Liver (tissue), 9 donors: ENCODE measurements around the gene KIAA1755. TPM values are rescaled to one million over a fixed set of nuclear protein-coding genes. Genes with fewer than 3 reads are reported as not detected.
A peak's percentile ranks its signal among the peaks of the same experiment; 100 is the strongest.

Source experiments
- DNase-seq: peaks from one replicate; pipeline ENCODE4 v3.0.0-alpha.2; 2017; ENCODE audit warnings: low spot score
- H3K27ac ChIP-seq, 2 donors: one replicate each; pipeline ENCODE4 v1.7.0; 2013; ENCODE audit warnings: inconsistent platforms in 2 of 2, low read length in 2 of 2, control low read depth in 1 of 2, low read depth in 1 of 2, mild to moderate bottlenecking in 1 of 2
- H3K27me3 ChIP-seq, 4 donors: one replicate each; pipeline versions ENCODE4 v1.6.1 to v1.7.0; 2013; ENCODE audit warnings: low read length in 3 of 4, inconsistent platforms in 1 of 4, mild to moderate bottlenecking in 1 of 4, moderate library complexity in 1 of 4; ENCODE audit not compliant: control insufficient read depth in 4 of 4, insufficient read depth in 4 of 4
- H3K36me3 ChIP-seq, 4 donors: one replicate each; pipeline versions ENCODE4 v1.6.1 to v1.7.0; 2013; ENCODE audit warnings: low read length in 3 of 4, mild to moderate bottlenecking in 3 of 4, low read depth in 1 of 4, moderate library complexity in 1 of 4; ENCODE audit not compliant: control insufficient read depth in 4 of 4, insufficient read depth in 3 of 4
- H3K4me1 ChIP-seq, 4 donors: one replicate each; pipeline versions ENCODE4 v1.6.1 to v1.7.0; 2013; ENCODE audit warnings: low read length in 3 of 4, mild to moderate bottlenecking in 3 of 4, moderate library complexity in 1 of 4; ENCODE audit not compliant: control insufficient read depth in 4 of 4, insufficient read depth in 4 of 4
- H3K4me3 ChIP-seq, 3 donors: one replicate each; pipeline versions ENCODE4 v1.6.1 to v1.7.0; 2013; ENCODE audit warnings: low read length in 3 of 3, control low read depth in 1 of 3, low read depth in 1 of 3, mild to moderate bottlenecking in 1 of 3
- H3K9ac ChIP-seq, 2 donors: one replicate each; pipeline ENCODE4 v1.7.0; 2013; ENCODE audit warnings: low read length in 2 of 2, mild to moderate bottlenecking in 2 of 2, moderate library complexity in 2 of 2, control low read depth in 1 of 2, low read depth in 1 of 2
- H3K9me3 ChIP-seq, 4 donors: one replicate each; pipeline versions ENCODE4 v1.6.1 to v1.7.0; 2013; ENCODE audit warnings: low read length in 3 of 4; ENCODE audit not compliant: control insufficient read depth in 4 of 4
- ATF3 ChIP-seq: IDR thresholded peaks from 2 replicates; pipeline ENCODE4 v1.6.1; 2016; ENCODE audit warnings: antibody characterized with exemption
- CTCF ChIP-seq: fragments of 150-350 bp; IDR thresholded peaks from 2 replicates; pipeline ENCODE4 v1.5.1; 2017; ENCODE audit warnings: improper control_type of control experiment, low read depth, low read length; ENCODE audit not compliant: missing input control
- EGR1 ChIP-seq, 2 donors: IDR thresholded peaks; 2 replicates each; pipeline ENCODE4 v1.6.1; 2016 to 2018; ENCODE audit warnings: antibody characterized with exemption in 2 of 2, low read depth in 2 of 2
- JUND ChIP-seq, 2 donors: IDR thresholded peaks; 2 replicates each; pipeline ENCODE4 v1.6.1; 2016; ENCODE audit warnings: antibody characterized with exemption in 2 of 2
- MAX ChIP-seq: IDR thresholded peaks from 2 replicates; pipeline ENCODE4 v1.6.1; 2016; ENCODE audit warnings: antibody characterized with exemption
- NR2F2 ChIP-seq: IDR thresholded peaks from 2 replicates; pipeline ENCODE4 v1.6.1; 2016; ENCODE audit warnings: antibody characterized with exemption
- RAD21 ChIP-seq, 2 donors: IDR thresholded peaks; 2 replicates each; pipeline ENCODE4 v1.6.1; 2016; ENCODE audit warnings: antibody characterized with exemption in 2 of 2, mild to moderate bottlenecking in 2 of 2
- REST ChIP-seq: IDR thresholded peaks from 2 replicates; pipeline ENCODE4 v1.6.1; 2016; ENCODE audit warnings: antibody characterized with exemption, mild to moderate bottlenecking
- RXRA ChIP-seq, 2 donors: IDR thresholded peaks; 2 replicates each; pipeline ENCODE4 v1.6.1; 2017 to 2018; ENCODE audit warnings: antibody characterized with exemption in 2 of 2, mild to moderate bottlenecking in 1 of 2
- SP1 ChIP-seq: IDR thresholded peaks from 2 replicates; pipeline ENCODE4 v1.6.1; 2018; ENCODE audit warnings: antibody characterized with exemption, mild to moderate bottlenecking
- TAF1 ChIP-seq: conservative IDR thresholded peaks from 2 replicates; pipeline ENCODE4 v1.6.1; 2016; ENCODE audit warnings: antibody characterized with exemption, mild to moderate bottlenecking
- YY1 ChIP-seq: IDR thresholded peaks from 2 replicates; pipeline ENCODE4 v1.6.1; 2016; ENCODE audit warnings: antibody characterized with exemption, mild to moderate bottlenecking
- ZBTB33 ChIP-seq: IDR thresholded peaks from 2 replicates; pipeline ENCODE4 v1.6.1; 2016; ENCODE audit warnings: antibody characterized with exemption
- WGBS: extraction: QIAGEN DNeasy Blood & Tissue Kit; methylation state at CpG from one replicate; pipeline ENCODE4 v1.1.7; 2013; 5-methylcytosine and 5-hydroxymethylcytosine counted together
- polyA plus RNA-seq, 2 donors: library from polyadenylated mRNA; stranded (reverse) in 1 of 2; unstranded in 1 of 2; fragments of 200-250 nt in 1 of 2; fragments of >200 nt in 1 of 2; fragmentation: Nextera tagmentation in 1 of 2; extraction: Ambion mirVana in 1 of 2; gene quantifications; one replicate each; pipeline versions ENCODE4 v1.2.1 to v1.2.3, GENCODE V29; 2013 to 2015
- total RNA-seq, 2 donors: library from RNA; depleted of rRNA; stranded (reverse); fragments of >200 nt; gene quantifications; one replicate each; pipeline ENCODE4 v1.2.3, GENCODE V29; 2014
- donor health status: healthy.
- donor health status: healthy.
- donor health status: healthy.
- donor health status: healthy.
- donor health status: healthy.

Gene KIAA1755
- total and polyA plus RNA-seq, 4 donors = 0.09 to 1.4 (median 0.81) TPM

- 83% methylated on average over 4 of the region's 4 CpGs for WGBS
- no peak for TF ChIP-seq JUND (IDR thresholded peaks at IDR 0.05)
- no peak for TF ChIP-seq EGR1 (IDR thresholded peaks at IDR 0.05; ENCODE audit: low read depth in 2 of 2)
- no peak for TF ChIP-seq MAX
- no peak for TF ChIP-seq RAD21 (IDR thresholded peaks at IDR 0.05)
- no peak for TF ChIP-seq RXRA (IDR thresholded peaks at IDR 0.05)
- no peak for TF ChIP-seq NR2F2
- no peak for TF ChIP-seq TAF1
- TF ChIP-seq ATF3 = no peak
- no peak for TF ChIP-seq REST
- TF ChIP-seq CTCF = no peak
- no peak for TF ChIP-seq SP1
- TF ChIP-seq YY1 = no peak
- Histone ChIP-seq H3K4me3 (no peak overlapping the region), H3K4me1 (no peaks in the 10 kb centered on the region), H3K27ac (no peak overlapping the region), H3K9ac (no peak overlapping the region), H3K36me3 (no peaks in the 10 kb centered on the region), H3K27me3 (no peaks in the 10 kb centered on the region), H3K9me3 (no peaks in the 10 kb centered on the region)
- DNase-seq = no peak
Observed at GRCh38 chr20:38305541-38305940, 45.0 kb upstream of the KIAA1755 start.

DNA sequence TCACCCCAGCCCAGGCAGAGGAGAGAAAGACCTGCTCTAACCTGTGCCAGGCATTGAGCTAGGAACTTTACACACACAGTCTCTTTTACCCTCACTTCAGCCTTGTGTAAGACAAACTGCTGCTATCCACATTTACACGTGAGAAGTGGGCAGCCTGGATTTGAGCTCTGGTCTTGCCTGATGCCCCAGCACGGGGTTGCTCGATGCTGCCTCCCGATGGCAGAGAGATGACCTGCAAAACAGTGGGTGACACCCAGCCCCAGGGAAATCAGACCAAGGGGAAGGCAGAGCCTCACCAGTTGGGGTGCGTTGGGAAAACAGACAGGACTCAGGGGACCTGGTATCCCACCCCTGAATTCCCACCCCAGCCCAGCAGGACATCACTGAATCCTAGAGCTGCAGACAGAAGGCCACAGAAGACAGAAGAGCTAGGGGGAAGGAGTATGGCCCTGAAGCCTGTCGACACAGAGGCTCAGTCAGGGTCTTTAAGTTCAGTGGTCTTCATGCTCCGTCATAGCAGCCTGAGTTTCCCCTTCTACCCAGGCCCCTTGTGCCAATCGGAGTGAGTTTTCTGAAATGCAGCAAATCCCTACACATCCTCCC lies 44.4 kb upstream of the KIAA1755 start:
- no peak for DNase-seq
- WGBS = 48% methylated on average over 8 of the region's 8 CpGs
- no peak overlapping the region for H3K27ac ChIP-seq

More for the DNA sequence above, 44.4 kb upstream of the KIAA1755 start:
- Histone ChIP-seq H3K9me3 (no peaks in the 10 kb centered on the region), H3K4me3 (no peak overlapping the region), H3K9ac (no peak overlapping the region), H3K27me3 (no peaks in the 10 kb centered on the region), H3K36me3 (no peaks in the 10 kb centered on the region), H3K4me1 (no peaks in the 10 kb centered on the region)
- TF ChIP-seq ZBTB33 = no peak
- TF ChIP-seq RAD21 (IDR thresholded peaks at IDR 0.05) = peak; percentile 79 to 85
- TF ChIP-seq TAF1 = no peak
- peak; percentile 60 for TF ChIP-seq CTCF
- no peak for TF ChIP-seq SP1
